Left kidney (tissue), 2 donors: ENCODE data around the gene TXNRD2. TPM values are rescaled to one million over a fixed set of nuclear protein-coding genes. Genes with fewer than 3 reads are reported as not detected.

Experiments used
- DNase-seq: peaks from one replicate; pipeline ENCODE4 v3.0.0-alpha.2; 2013
- polyA plus RNA-seq: library from polyadenylated mRNA; unstranded; fragments of 120-200 nt; gene quantifications from one replicate; pipeline ENCODE4 v1.2.1, GENCODE V29; 2013; ENCODE audit not compliant: insufficient read length

The TXNRD2 gene
- polyA plus RNA-seq, 1 donor, result 27.7 TPM

DNA sequence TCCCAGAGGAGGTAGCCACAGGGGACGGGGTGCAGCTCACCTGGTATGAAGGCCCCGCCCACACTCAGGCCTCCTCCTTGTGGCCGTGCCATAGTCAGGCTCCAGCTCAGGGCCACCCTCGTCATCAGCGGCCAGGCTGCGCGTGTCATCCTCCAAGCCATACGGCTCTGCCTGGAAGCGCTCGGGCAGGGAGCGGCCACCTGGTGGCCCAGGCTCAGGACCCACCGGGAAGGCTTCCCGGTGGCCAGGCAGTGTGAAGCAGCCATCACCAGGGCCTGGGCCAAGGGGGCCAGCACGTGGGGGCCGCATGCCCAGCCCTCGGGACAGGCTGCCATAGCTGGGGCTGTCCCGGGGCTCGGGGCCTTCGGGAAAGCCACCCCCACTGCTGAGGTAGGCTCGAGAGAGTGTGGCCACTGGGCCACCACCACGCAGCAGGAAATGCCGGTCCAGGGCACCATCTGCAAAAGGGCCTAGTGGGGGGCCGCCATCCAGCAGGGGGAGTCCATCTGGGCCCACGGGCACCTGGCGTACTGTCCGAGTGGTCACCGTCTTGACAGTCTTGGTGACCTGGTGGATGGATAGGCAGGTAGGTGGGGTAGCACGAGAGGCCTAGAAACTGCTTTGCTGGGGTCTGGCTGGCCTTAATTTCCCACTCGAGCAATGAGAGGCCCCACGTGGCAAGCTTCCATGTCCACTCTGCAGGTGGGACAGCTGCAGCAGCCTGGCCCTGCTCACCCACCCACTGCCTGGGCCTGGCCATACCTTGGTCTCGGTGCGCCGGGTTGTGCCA, 39.7 kb upstream of the TXNRD2 start:
- no peak for DNase-seq

DNA sequence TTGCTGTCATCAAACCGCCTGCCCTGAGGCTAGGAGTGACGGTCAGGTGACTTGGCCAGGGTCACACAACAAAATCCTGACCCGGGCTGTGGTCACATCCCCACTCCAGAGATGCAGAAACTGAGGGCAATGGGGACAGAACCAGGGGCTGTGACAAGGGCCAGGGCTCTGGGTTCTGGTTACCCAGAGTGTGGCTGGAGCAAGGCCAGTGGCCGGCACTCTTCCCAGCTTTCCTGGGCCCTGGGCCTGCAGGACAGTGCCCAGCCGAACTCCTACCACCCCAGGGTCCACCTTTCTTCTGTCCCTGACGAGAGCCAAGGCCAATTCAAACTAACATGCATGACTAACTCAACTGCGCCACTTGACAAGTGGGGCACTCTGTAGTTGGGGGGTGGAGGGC, 39.1 kb upstream of the TXNRD2 start:
- no peak for DNase-seq

DNA sequence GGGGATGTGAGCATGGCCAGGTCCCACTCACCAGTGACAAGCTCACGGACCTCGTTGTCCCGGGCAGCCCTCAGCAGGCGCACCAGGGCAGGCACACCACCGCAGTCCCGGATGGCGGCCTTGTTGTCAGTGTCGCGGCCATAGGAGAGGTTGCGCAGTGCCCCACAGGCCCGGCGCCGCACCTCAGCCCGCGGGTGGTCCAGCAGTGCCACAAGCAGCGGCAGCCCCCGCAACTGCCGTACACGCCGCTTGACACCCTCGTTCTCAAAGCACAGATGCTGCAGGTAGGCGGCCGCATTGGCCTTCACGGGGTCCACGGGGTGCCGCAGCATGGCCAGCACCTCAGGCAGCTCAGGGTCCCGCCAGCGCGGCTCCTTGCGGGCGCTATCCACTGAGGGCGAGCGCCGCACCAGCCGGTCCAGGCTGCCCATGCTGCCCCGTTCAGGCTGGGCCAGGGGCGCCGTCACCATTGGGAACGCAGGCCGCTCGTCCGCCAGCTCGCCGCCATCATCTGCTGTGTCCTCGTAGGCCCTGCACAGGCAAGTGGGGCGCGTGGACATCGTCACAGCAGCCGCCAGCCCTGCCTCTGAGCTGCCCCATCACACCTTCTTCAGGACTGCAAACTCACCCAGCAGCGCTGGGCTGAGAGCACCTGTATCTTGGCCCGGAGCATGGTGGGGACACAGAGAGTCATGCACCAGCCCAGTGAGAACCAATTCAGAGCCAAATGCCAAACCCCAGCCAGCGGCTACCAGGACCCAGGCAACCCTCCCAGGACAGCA, 38.3 kb upstream of the TXNRD2 start:
- no peak for DNase-seq

DNA sequence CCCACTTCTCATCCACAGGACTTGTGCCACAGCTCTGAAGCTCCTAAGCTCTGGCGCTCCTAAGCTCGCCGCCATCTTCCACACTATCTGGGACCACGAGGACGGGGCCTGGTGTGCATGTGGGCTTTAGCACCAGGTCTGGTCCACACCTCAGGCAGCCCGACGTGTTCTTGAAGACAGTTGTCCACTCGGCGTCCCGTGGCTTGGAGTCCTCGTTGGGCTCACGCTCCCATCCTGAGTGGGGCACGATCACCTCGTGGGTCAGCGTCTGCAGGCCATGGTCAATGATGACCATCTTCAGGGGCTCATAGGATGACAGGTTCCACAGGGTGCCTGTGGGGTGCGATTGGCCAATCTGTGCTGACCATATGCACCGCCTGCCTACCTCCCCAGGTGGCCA, 37.1 kb upstream of the TXNRD2 start:
- no peak for DNase-seq

DNA sequence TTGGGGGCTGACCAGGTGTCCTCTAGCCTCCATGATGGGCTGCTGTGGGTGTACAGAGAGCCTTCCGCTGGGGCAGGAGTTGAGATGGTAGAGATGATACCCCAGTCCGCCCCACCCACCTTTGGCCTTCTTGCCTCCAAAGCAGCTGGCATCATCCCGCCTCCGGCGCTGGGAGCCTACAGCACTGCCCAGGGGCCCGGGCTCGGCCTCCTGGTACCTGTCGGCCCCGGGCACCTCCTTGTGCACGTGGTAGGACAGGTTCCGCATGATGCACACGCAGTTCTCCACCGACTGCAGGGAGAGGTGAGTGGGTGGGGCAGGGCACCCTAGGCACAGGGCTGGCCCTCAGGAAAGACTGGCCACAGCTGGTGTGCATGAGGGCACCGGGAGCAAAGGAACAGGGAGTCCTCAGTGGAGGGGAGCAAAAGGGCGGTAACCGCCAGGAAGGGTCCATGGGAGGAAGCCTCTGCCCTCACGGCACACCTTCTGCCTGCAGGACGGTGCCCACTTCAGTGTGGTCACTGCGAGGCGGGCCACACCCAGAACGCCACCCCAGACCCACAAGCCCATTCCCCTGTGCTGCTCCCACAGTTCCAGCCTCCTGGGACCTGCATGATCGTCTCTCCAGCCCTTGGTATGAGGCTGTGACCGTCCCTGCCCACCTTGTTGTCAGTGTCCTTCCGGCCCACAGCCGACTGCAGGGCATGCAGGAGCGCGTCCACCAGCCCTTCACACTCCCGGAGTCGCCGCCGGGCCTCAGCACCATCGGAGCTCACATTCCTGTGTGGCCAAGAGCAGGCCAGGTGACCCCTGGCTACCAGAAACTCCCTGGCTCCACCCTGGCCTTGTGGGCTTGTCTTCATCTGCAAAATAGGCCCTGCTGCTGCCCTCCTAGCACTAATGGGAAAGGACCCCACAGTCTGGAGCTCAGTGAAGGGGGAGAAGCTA, 36.0 kb upstream of the TXNRD2 start:
- no peak for DNase-seq

DNA sequence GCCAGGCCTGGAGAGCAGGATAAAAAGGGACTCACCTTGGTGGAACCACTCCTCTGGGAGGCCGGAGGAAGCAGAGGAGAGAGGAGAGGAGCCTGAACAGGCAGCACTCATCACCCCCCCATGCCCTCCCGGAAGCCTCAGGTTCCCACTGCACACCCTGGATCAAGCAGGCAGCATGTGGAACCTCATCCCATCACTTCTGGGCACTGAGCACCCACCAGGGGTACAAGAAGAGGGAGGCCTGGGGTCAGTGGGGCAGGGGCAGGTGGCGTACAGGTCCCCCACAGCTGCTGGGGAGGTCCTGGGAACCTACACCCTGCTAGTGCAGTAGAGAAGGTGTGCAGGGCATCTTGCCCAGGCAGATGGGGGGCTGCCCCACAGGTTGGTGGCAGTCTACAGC, 35.1 kb upstream of the TXNRD2 start:
- DNase-seq, result no peak

DNA sequence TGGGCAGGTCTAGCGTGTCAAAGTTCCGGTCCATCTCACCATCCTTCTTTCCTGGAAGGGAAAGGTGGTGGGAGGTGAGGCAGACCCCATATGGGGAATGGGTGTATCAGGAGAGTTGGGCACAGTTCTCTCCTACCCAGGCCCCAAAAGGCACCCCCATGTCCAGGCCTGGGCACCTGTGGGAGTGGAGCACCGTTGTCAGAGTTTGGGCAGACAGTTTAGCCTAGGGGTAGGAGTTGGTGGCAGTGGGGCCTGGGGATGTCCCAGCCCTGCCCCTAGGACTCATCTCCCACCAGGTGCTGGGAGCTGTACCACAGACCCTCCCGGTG, 34.1 kb upstream of the TXNRD2 start:
- DNase-seq, result no peak

DNA sequence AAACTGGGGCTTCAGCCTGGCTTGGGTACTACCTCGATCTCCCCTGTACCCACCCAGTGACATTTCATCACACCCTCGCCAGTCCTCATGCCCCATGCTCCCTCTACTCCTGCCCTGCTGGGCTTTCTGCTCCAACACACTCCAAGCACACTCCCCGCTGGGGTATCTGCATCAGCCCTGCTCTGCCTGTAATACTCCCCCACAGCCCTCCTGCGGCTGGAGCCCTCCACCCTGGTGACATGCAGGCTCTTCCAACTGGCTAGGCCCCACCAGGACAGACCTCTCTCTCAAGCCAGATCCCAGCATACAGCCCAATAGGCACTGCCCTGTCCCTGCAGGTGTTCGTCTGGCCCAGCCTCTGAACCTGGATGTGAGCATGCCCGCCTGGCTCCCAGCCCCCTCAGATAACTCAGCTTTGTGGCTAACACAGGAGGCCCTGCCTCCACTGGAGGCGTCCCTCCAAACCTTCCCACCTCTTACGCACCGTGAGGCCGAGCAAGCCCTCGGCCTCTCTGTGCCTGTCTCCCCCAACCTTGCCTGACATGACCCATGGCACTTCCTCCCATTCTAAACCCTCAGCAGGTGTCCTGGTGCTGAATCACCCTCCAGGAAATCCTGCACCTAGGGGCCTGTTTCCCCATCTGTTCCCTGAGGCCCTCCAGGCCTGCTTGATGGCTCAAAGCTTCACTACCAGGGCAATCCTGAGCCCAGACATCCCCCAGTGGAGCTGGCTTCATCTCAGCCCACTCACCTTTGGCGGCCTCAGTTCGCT, 33.5 kb upstream of the TXNRD2 start:
- no peak for DNase-seq

DNA sequence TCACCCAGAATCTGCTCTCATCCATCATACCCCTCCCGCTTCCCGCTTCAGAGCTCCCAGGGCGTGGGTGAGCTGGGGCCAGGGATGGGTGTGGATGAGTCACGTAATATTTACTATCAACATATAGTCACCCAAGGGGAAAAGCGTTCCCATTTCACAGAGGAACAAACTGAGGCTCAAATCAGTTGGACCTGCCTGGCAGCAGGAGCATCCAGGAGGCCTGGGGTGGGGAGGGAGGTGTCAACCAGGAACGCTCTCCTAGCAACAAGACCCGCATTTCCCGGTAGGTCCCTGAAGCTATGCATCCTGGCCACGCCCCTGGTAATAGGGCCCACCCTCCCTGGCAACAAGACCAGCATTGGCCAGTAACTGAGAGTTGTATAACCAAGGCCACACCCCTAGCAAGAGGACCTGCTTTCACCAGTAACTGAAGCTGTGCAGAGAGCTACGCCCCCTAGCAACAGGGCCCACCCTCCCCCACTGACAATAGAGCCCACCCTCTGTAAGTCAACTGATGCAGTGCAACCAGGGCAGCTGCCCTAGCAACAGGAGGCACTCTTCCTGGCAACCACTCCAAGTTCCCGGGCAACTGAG, 32.7 kb upstream of the TXNRD2 start:
- peak; percentile 76 for DNase-seq

DNA sequence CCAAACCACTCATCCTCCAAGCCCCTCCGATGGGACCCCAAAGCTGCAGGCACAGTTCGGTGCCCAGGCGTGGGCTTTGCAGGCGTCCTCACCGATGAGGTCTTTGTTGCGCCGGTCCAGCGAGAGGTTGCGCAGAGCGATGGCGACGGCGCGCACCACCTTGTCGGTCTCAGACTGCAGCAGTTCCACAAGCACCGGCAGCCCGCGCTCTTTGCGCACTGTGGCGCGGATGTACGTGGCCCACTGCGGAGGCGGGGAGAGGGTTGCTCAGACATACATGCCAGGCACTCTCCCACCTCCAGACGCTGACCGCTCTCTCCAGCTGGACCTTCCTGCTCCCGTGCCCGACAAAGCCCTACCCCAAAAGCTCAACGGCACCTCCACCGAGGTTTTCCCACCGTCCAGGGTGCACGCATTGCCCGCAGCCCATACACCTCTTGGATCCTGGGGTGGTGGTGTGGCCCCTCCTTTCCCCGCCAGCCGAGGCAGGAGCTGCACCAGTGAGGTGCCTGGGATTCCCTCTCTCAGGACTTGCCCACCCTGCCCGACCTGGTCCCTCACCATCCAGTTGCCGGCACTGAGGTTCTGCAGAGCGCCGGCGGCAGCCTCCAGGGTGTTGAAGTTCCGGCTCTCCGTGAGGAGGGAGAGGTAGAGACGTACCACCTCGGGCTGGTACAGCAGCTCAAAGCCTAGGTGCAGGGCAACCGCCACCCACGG, 32.1 kb upstream of the TXNRD2 start:
- DNase-seq, result no peak

DNA sequence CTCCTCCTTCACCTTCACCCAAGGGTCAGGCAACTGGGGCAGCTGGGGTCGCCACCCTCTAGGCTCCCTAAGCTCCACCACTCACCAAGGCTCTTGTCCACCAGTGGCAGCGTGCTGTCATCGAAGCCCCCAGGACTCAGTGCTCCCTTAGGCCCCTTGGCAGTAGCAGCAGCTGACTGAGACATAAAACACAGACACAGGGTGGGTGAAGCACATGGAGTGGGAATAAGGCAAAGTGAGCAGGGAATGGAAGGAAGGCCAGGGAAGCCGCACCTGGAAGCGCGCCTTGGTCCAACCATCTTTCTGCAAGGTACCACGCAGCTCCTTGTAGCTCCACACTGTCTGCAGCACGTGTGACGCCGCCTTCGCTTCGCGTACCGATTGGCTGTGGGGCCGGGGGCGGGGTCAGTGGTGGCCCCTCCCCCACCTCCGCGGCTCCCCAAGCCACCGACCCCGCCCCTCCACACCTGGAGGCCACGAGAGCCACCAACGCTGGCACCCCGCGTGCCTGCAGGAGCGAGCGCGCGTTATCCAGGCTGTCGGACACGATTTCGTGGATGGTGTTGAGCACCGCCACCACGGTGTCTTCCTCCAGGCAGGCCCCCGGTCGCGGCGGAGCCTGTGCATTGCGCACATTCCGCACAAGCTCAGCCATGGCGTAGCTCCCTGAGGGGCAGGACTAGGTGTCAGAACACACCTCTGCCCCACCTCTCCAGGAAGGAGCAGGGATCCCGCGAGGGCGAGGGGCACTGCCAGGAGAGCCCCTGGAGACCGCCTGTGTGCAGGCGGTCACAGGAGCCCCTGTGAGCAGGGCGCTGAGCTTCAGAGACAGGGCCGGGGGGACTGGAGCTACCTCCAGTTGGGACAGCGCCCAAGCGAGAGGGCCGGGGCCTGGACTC, 31.3 kb upstream of the TXNRD2 start:
- DNase-seq, result no peak

DNA sequence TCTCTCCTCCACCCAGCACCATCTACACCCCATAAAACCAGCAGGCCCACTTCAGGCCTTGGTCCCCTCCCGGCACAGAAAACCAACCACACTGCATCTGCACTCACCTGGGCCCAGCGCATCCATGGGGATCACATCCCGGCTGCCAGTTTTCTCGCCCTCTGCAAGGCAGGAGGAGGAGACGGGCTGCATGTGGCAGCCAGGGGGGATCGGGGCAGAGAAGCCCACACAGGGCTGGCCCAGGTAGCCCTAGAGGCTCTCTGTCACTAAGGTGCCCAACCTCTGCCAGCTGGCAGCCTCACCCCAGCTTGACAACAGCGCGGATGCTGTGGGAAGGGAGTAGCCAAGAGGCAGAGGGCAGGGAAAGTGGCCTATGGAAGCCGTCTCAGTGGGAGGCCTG, 30.6 kb upstream of the TXNRD2 start:
- DNase-seq, result no peak

DNA sequence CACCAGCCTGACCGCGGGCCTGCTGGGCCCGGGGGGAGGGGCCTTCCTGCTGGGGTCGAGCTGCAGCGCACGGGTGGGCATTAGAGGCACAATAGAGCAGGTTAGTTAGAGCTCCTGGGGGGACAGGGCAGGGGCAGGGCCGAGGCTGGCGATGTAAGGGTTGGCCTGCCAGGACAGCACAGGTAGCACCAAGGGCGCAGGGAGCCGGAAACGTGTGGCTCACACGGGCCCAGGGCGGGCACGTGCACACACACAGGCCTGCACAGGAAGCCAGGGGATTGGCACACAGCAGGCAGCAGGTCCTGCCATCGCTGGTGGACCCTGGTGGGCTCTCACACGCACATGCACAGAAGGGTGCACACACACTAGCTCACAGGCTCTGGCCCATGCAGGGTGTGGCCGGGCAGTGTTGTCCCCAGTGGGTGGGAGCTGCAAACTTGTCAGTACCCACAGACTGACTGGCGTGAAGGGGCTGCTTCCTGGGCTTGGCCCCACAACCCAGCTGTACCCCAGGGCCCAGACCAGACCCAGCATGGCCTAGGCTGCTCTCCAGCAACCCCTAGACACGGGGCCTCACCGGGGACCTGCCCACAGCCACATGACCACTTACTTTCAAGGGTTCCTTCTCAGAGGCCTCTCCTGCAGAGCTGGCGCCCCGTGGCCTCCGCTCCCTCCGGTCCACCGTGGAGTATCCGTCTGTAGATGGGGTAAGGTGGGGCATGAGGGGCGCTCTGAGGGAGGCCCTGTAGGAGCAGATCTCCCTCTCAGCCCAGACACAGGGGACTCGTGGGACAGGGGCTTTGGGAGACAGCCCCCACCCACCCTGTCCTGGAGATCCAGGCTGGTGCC, 29.9 kb upstream of the TXNRD2 start:
- no peak for DNase-seq

DNA sequence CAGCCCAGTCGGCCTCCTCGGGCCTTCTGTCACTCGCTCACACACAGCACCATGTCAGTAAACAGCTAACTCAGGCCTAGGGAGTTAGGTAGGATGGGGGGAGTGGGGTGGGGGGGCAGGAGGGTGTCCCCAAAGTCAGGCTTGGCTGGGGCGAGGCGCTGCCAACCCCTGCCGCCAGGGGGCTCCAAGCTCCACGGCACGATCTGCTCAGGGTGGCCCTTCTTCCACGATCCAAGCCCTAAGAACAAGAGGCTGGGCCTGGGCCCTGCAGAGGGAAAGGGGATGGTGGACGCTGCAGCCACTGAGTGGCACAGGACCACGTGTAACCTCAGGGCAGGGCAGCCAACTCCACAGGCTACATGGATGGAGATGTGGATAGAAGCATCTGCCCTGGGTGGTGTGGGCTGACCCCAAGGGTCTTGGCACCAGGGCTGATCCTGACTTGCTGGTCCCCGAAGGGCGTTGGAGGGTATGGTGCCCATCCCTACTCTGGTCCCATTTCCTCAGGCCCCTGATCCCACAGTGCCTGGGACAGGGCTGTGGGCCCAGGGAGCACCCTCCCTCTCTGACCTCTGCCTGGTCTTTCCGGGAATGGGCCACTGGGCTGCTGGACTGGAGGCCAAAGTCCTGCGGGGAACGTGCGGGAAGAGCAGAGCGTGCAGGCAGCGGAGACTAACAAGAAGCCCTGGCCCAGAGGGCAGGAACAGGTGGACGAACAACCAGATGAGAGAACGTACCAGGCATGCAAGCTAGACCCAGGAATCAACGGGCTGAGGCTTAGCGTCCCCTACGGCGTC, 29.1 kb upstream of the TXNRD2 start:
- DNase-seq, result no peak

DNA sequence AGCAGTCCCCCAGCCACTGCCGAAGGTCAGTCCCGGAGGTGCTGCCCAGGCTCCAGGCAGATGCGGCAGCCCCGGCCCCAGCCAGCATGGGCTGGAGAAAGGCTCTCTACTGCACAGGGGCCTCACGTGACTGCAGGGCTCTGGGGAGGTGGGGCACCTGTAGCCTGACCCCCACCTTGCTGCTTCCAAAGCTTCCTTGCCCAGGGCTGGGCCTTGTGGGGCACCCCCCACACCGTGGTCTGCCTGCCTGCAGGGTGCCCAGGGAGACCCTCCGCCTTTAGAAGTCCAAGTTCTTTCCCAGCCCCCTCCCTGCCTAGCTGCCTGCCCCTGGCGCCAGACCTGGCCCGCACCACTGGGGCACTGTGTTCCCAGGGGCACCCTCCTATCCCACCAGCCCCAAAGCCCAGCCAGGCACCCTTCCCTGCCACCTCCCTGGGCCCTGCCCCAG, 28.4 kb upstream of the TXNRD2 start:
- DNase-seq, result no peak

DNA sequence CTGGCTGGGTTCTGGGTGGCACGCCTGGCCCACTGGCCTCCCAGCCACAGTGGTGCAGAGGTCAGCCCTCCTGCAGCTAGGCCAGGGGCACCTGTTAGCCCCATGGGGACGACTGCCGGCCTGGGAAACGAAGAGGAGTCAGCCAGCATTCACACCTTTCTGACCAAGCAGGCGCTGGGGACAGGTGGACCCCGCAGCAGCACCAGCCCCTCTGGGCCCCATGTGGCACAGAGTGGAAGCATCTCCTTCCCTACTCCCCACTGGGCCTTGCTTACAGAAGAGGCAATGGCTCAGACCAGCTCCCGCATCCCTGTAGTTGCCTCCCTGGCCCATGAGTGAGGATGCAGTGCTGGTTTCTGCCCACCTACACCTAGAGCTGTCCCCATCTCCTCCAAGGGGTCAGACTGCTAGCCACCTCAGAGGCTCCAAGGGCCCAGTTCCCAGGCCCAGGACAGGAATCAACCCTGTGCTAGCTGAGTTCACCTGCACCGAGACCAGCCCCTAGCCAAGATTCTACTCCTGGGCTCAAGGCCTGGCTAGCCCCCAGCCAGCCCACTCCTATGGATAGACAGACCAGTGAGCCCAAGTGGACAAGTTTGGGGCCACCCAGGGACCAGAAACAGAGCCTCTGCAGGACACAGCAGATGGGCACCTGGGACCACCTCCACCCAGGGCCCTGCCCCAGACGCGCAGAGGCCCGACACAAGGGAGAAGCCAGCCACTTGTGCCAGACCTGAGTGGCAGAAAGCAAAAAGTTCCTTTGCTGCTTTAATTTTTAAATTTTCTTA, 27.7 kb upstream of the TXNRD2 start:
- DNase-seq, result no peak

DNA sequence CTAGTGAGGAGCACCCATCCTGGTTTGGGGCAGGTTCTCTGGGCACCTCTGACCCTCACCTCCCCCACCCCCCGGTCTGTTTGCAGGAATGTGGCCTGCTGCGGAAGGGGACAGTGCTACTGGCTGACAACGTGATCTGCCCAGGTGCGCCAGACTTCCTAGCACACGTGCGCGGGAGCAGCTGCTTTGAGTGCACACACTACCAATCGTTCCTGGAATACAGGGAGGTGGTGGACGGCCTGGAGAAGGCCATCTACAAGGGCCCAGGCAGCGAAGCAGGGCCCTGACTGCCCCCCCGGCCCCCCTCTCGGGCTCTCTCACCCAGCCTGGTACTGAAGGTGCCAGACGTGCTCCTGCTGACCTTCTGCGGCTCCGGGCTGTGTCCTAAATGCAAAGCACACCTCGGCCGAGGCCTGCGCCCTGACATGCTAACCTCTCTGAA, 26.9 kb upstream of the TXNRD2 start:
- no peak for DNase-seq
